Hepatocyte (in vitro differentiated cells): Measurements from ENCODE around the gene CUTA.

Experiments
- EZH2 ChIP-seq: fragments of 200-600 bp; sonication (generic); IDR thresholded peaks from 2 replicates; pipeline ENCODE4 v1.6.1; 2016; ENCODE audit warnings: antibody characterized with exemption, mild to moderate bottlenecking, borderline replicate concordance
- EZH2phosphoT487 ChIP-seq: fragments of 200-600 bp; sonication (generic); IDR thresholded peaks from one replicate; pipeline ENCODE4 v1.6.1; 2018; ENCODE audit warnings: antibody characterized with exemption, mild to moderate bottlenecking, low read depth, moderate library complexity; ENCODE audit not compliant: unreplicated experiment, severe bottlenecking
- TF ChIP-seq, protein P1 (sequence below): fragments of 200-600 bp; sonication (generic); IDR thresholded peaks from 2 replicates; pipeline ENCODE4 v1.5.1; 2016; ENCODE audit warnings: antibody characterized with exemption, mild to moderate bottlenecking; ENCODE audit not compliant: poor library complexity

- TF ChIP-seq, protein P1, sequence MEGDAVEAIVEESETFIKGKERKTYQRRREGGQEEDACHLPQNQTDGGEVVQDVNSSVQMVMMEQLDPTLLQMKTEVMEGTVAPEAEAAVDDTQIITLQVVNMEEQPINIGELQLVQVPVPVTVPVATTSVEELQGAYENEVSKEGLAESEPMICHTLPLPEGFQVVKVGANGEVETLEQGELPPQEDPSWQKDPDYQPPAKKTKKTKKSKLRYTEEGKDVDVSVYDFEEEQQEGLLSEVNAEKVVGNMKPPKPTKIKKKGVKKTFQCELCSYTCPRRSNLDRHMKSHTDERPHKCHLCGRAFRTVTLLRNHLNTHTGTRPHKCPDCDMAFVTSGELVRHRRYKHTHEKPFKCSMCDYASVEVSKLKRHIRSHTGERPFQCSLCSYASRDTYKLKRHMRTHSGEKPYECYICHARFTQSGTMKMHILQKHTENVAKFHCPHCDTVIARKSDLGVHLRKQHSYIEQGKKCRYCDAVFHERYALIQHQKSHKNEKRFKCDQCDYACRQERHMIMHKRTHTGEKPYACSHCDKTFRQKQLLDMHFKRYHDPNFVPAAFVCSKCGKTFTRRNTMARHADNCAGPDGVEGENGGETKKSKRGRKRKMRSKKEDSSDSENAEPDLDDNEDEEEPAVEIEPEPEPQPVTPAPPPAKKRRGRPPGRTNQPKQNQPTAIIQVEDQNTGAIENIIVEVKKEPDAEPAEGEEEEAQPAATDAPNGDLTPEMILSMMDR = no peak
- no peak for TF ChIP-seq EZH2phosphoT487
- TF ChIP-seq EZH2 = no peak
Observed at GRCh38 chr6:33428224-33428965, 10.5 kb upstream of the CUTA start.
